HEK293 (cell line): ENCODE data around the gene ADAMTS17.

Source experiments
- CTCF ChIA-PET: fragments of 350-600 bp; formaldehyde crosslinking; extraction: SDS; loops from one replicate; lab custom pipeline; 2021; ENCODE audit warnings: antibody characterized with exemption; lab: Yijun Ruan, JAX
- POLR2A ChIA-PET: fragments of 300-600 bp; formaldehyde crosslinking; extraction: SDS; loops from one replicate; lab custom pipeline; 2020; ENCODE audit warnings: antibody characterized with exemption, inconsistent platforms; lab: Yijun Ruan, JAX
- H3K27ac ChIP-seq: fragments of 200-500 bp; sonication (Bioruptor generic); 2 replicates; pipeline ENCODE4 v1.5.1; 2014; ENCODE audit warnings: low read depth, low read length, control low read depth, inconsistent platforms; ENCODE audit errors: extremely low read depth
- H3K36me3 ChIP-seq, 2 experiments: fragments of 200-500 bp in 1 of 2; sonication (Bioruptor generic) in 1 of 2; 1 replicate in 1 of 2; 2 replicates in 1 of 2; pipeline ENCODE4 v1.5.1; 2014 to 2017; ENCODE audit warnings: inconsistent platforms in 2 of 2, low read length in 2 of 2; ENCODE audit not compliant: control insufficient read depth in 2 of 2, insufficient read depth in 1 of 2
- H3K4me1 ChIP-seq: fragments of 200-500 bp; sonication (Bioruptor generic); 2 replicates; pipeline ENCODE4 v1.5.1; 2014; ENCODE audit warnings: mild to moderate bottlenecking, low read length, inconsistent platforms; ENCODE audit not compliant: control insufficient read depth, insufficient read depth
- H3K4me3 ChIP-seq: 2 replicates; pipeline ENCODE4 v1.5.1; 2011; ENCODE audit warnings: low read depth, mild to moderate bottlenecking, control low read depth, low read length, moderate library complexity
- H3K9me3 ChIP-seq: fragments of 200-500 bp; sonication (Bioruptor generic); 2 replicates; pipeline ENCODE4 v1.5.1; 2014; ENCODE audit warnings: low read depth, low read length, inconsistent platforms; ENCODE audit not compliant: control insufficient read depth, insufficient read depth
- PATZ1 ChIP-seq: fragments of 450-650 bp; formaldehyde crosslinking; IDR thresholded peaks from 2 replicates; pipeline ENCODE4 v1.5.1; 2016; ENCODE audit warnings: missing biosample characterization, missing genetic modification characterization
- SALL2 ChIP-seq: fragments of 450-650 bp; formaldehyde crosslinking; IDR thresholded peaks from 2 replicates; pipeline ENCODE4 v1.5.0; 2017; ENCODE audit warnings: missing biosample characterization, mild to moderate bottlenecking, missing genetic modification characterization, borderline replicate concordance
- SETDB1 ChIP-seq: IDR thresholded peaks from one replicate; pipeline ENCODE4 v1.6.1; 2017; ENCODE audit warnings: mild to moderate bottlenecking, low read length, moderate library complexity, mixed read lengths; ENCODE audit not compliant: insufficient read length
- ZBTB17 ChIP-seq: fragments of 450-650 bp; formaldehyde crosslinking; IDR thresholded peaks from 2 replicates; pipeline ENCODE4 v1.5.1; 2016; ENCODE audit warnings: missing biosample characterization, missing genetic modification characterization
- ZBTB26 ChIP-seq: fragments of 450-650 bp; formaldehyde crosslinking; optimal IDR thresholded peaks from 2 replicates; pipeline ENCODE3; 2016; ENCODE audit warnings: missing biosample characterization, mild to moderate bottlenecking, missing genetic modification characterization
- ZBTB44 ChIP-seq: fragments of 450-650 bp; IDR thresholded peaks from 2 replicates; pipeline ENCODE4 v1.5.1; 2018; ENCODE audit warnings: missing biosample characterization, mild to moderate bottlenecking, missing genetic modification characterization
- ZBTB49 ChIP-seq: fragments of 450-650 bp; formaldehyde crosslinking; IDR thresholded peaks from 2 replicates; pipeline ENCODE4 v1.5.1; 2016; ENCODE audit warnings: missing biosample characterization, missing genetic modification characterization, low read depth
- ZIC2 ChIP-seq: fragments of 450-650 bp; formaldehyde crosslinking; IDR thresholded peaks from 2 replicates; pipeline ENCODE4 v1.5.1; 2016; ENCODE audit warnings: missing biosample characterization, missing genetic modification characterization
- ZNF148 ChIP-seq: fragments of 450-650 bp; formaldehyde crosslinking; IDR thresholded peaks from 2 replicates; pipeline ENCODE4 v1.5.0; 2017; ENCODE audit warnings: missing biosample characterization, missing genetic modification characterization, borderline replicate concordance
- ZNF184 ChIP-seq: fragments of 450-650 bp; IDR thresholded peaks from 2 replicates; pipeline ENCODE4 v1.5.1; 2018; ENCODE audit warnings: missing biosample characterization, mild to moderate bottlenecking, missing genetic modification characterization
- ZNF23 ChIP-seq: fragments of 450-650 bp; formaldehyde crosslinking; IDR thresholded peaks from 2 replicates; pipeline ENCODE4 v1.5.1; 2016; ENCODE audit warnings: missing biosample characterization, missing genetic modification characterization, borderline replicate concordance
- ZNF391 ChIP-seq: fragments of 450-650 bp; formaldehyde crosslinking; IDR thresholded peaks from 2 replicates; pipeline ENCODE4 v1.5.1; 2016; ENCODE audit warnings: low read depth, missing biosample characterization, missing genetic modification characterization, borderline replicate concordance
- ZNF398 ChIP-seq: fragments of 450-650 bp; formaldehyde crosslinking; IDR thresholded peaks from 2 replicates; pipeline ENCODE4 v1.5.1; 2017; ENCODE audit warnings: missing biosample characterization, missing genetic modification characterization
- ZNF558 ChIP-seq: fragments of 450-650 bp; formaldehyde crosslinking; IDR thresholded peaks from 2 replicates; pipeline ENCODE4 v1.5.1; 2016; ENCODE audit warnings: missing biosample characterization, missing genetic modification characterization
- ZNF623 ChIP-seq: fragments of 450-650 bp; formaldehyde crosslinking; IDR thresholded peaks from 2 replicates; pipeline ENCODE4 v1.5.1; 2016; ENCODE audit warnings: missing biosample characterization, missing genetic modification characterization
- ZNF624 ChIP-seq: fragments of 450-650 bp; formaldehyde crosslinking; IDR thresholded peaks from 2 replicates; pipeline ENCODE4 v1.5.1; 2017; ENCODE audit warnings: missing biosample characterization, missing genetic modification characterization

ADAMTS17 gene

GRCh38 chr15:100201376-100202280 lies 140.1 kb downstream of the ADAMTS17 start:
- ChIA-PET POLR2A (no interaction called here), CTCF (no interaction called here)
- H3K4me3 ChIP-seq, result no peak overlapping the region
- H3K36me3 ChIP-seq, result no peaks in the 10 kb centered on the region
- H3K4me1 ChIP-seq, result peaks cover 15% of the 10 kb centered on the region
- H3K27ac ChIP-seq, result peak overlapping the region; percentile 51; the same call in 1 of the 2 replicates
- peak; percentile 29; the same call in 1 of the 2 replicates for TF ChIP-seq ZBTB17 (tag by site-specific recombination)
- TF ChIP-seq ZBTB26, result peak; percentile 25
- no peak for TF ChIP-seq ZBTB49 (tag by site-specific recombination)
- H3K9me3 ChIP-seq, result no peaks in the 10 kb centered on the region

- Histone ChIP-seq H3K36me3 (no peaks in the 10 kb centered on the region), H3K9me3 (no peaks in the 10 kb centered on the region), H3K4me3 (no peak overlapping the region), H3K27ac (no peak overlapping the region), H3K4me1 (peaks cover 15% of the 10 kb centered on the region)
- TF ChIP-seq ZNF148 (tag by site-specific recombination) (no peak), ZIC2 (tag by site-specific recombination) (peak; percentile 36; the same call in 1 of the 2 replicates), SETDB1 (no peak), ZNF23 (tag by site-specific recombination) (no peak), ZBTB44 (tag by site-specific recombination) (no peak), SALL2 (no peak)
- CTCF ChIA-PET, result no interaction called here
- POLR2A ChIA-PET, result no interaction called here
Measured at GRCh38 chr15:100200287-100200880, 141.4 kb downstream of the ADAMTS17 start.

GRCh38 chr15:100199711-100200286 lies 142.0 kb downstream of the ADAMTS17 start:
- peaks cover 15% of the 10 kb centered on the region for H3K4me1 ChIP-seq
- no peaks in the 10 kb centered on the region for H3K9me3 ChIP-seq
- CTCF ChIA-PET, result no interaction called here
- no peaks in the 10 kb centered on the region for H3K36me3 ChIP-seq
- no peak overlapping the region for H3K4me3 ChIP-seq
- POLR2A ChIA-PET, result no interaction called here
- H3K27ac ChIP-seq, result no peak overlapping the region
- TF ChIP-seq ZNF398 (tag by site-specific recombination) (no peak), ZNF558 (tag by site-specific recombination) (no peak), PATZ1 (no peak), ZNF391 (tag by site-specific recombination) (no peak), ZNF623 (tag by site-specific recombination) (no peak), ZNF624 (no peak), ZNF184 (no peak)
